PC-3 (cell line): ENCODE measurements around the gene BARHL1.

ENCODE experiments used
- CTCF ChIP-seq: fragments of 300-600 bp; sonication (generic); conservative IDR thresholded peaks from 2 replicates; pipeline ENCODE4 v1.5.1; 2017; ENCODE audit warnings: antibody characterized with exemption, low read depth, mild to moderate bottlenecking, low read length
- EZH2 ChIP-seq: fragments of 300-600 bp; sonication (generic); IDR thresholded peaks from one replicate; pipeline ENCODE4 v1.6.1; 2017; ENCODE audit warnings: antibody characterized with exemption, mild to moderate bottlenecking, low read length; ENCODE audit not compliant: unreplicated experiment
- EZH2phosphoT487 ChIP-seq: fragments of 300-600 bp; sonication (generic); IDR thresholded peaks from 2 replicates; pipeline ENCODE4 v1.6.1; 2018; ENCODE audit warnings: mild to moderate bottlenecking, antibody characterized with exemption, low read length, borderline replicate concordance

- TF ChIP-seq CTCF (no peak), EZH2 (no peak), EZH2phosphoT487 (no peak)
Measured at GRCh38 chr9:132596200-132596599, 13.8 kb downstream of the BARHL1 start.
